K562 (cell line): ENCODE results near the gene SLC22A23. TPM values are rescaled to one million over a fixed set of nuclear protein-coding genes. Genes with fewer than 3 reads are reported as not detected.

Experiments used
- EHMT2 ChIP-seq: fragments of 450-650 bp; IDR thresholded peaks from 2 replicates; pipeline ENCODE4 v1.6.1; 2018; ENCODE audit warnings: antibody characterized with exemption
- ERF ChIP-seq: fragments of 450-650 bp; formaldehyde crosslinking; IDR thresholded peaks from 2 replicates; pipeline ENCODE4 v1.4.0; 2020; ENCODE audit warnings: mild to moderate bottlenecking, mixed read lengths
- FOXM1 ChIP-seq, 2 experiments: fragments of 450-650 bp in 1 of 2; sonication (generic) in 1 of 2; formaldehyde crosslinking in 1 of 2; IDR thresholded peaks; 2 replicates each; pipeline versions ENCODE4 v1.6.1 to v1.9.0; 2017 to 2022; ENCODE audit warnings: low read depth in 2 of 2, mild to moderate bottlenecking in 2 of 2, missing genetic modification reagents in 1 of 2, moderate library complexity in 1 of 2
- IRF2 ChIP-seq: sonication (generic); formaldehyde crosslinking; IDR thresholded peaks from 2 replicates; pipeline ENCODE4 v1.8.1; 2022; ENCODE audit warnings: mild to moderate bottlenecking, missing genetic modification reagents
- MBD2 ChIP-seq: sonication (generic); IDR thresholded peaks from 2 replicates; pipeline ENCODE4 v1.6.1; 2016; ENCODE audit warnings: low read depth, borderline replicate concordance
- MTF1 ChIP-seq: fragments of 250-450 bp; sonication (Bioruptor Pico); IDR thresholded peaks from 2 replicates; pipeline ENCODE4 v1.9.0; 2021; ENCODE audit warnings: moderate library complexity, mild to moderate bottlenecking, inconsistent platforms, borderline replicate concordance
- NFATC3 ChIP-seq: fragments of 450-650 bp; IDR thresholded peaks from 2 replicates; pipeline ENCODE4 v1.6.1; 2017; ENCODE audit warnings: mild to moderate bottlenecking
- NFIX ChIP-seq: fragments of 250-450 bp; sonication (Bioruptor Pico); IDR thresholded peaks from 2 replicates; pipeline ENCODE4 v1.4.0; 2020; ENCODE audit warnings: low read depth, mild to moderate bottlenecking, moderate library complexity
- NFYB ChIP-seq: IDR thresholded peaks from 2 replicates; pipeline ENCODE4 v1.6.1; 2011; ENCODE audit warnings: mild to moderate bottlenecking, moderate library complexity; ENCODE audit not compliant: insufficient read length; ENCODE audit errors: extremely low read depth
- NR3C1 ChIP-seq: sonication (generic); formaldehyde crosslinking; IDR thresholded peaks from 2 replicates; pipeline ENCODE4 v1.8.1; 2022; ENCODE audit warnings: missing genetic modification reagents
- NR4A1 ChIP-seq, 2 experiments: fragments of 250-450 bp in 1 of 2; fragments of 450-650 bp in 1 of 2; sonication (Bioruptor Pico) in 1 of 2; IDR thresholded peaks; 2 replicates each; pipeline versions ENCODE4 v1.4.0 to v1.6.1; 2016 to 2020; ENCODE audit warnings: mild to moderate bottlenecking in 2 of 2, missing compliant biosample characterization in 1 of 2, missing genetic modification characterization in 1 of 2, moderate library complexity in 1 of 2
- OTX1 ChIP-seq: fragments of 450-650 bp; formaldehyde crosslinking; IDR thresholded peaks from 2 replicates; pipeline ENCODE4 v1.4.0; 2022; ENCODE audit warnings: mild to moderate bottlenecking
- THRAP3 ChIP-seq: fragments of 450-650 bp; IDR thresholded peaks from 2 replicates; pipeline ENCODE4 v1.6.1; 2016; ENCODE audit warnings: mild to moderate bottlenecking, inconsistent platforms, borderline replicate concordance
- ZFP30 ChIP-seq: fragments of 250-450 bp; sonication (Bioruptor Pico); IDR thresholded peaks from 2 replicates; pipeline ENCODE4 v1.8.0; 2022; ENCODE audit warnings: moderate library complexity, mild to moderate bottlenecking, inconsistent platforms, borderline replicate concordance
- ZNF224 ChIP-seq: sonication (generic); formaldehyde crosslinking; IDR thresholded peaks from 2 replicates; pipeline ENCODE4 v1.8.0; 2022; ENCODE audit warnings: mild to moderate bottlenecking, missing genetic modification reagents
- ZNF75A ChIP-seq: fragments of 450-650 bp; formaldehyde crosslinking; IDR thresholded peaks from 2 replicates; pipeline ENCODE4 v1.4.0; 2020; ENCODE audit warnings: mild to moderate bottlenecking
- polyA plus RNA-seq, 8 experiments: library from polyadenylated mRNA; depleted of rRNA in 4 of 8; stranded (reverse) in 5 of 8; unstranded in 3 of 8; fragments of >200 nt; fragmentation: Nextera tagmentation in 2 of 8; fragmentation: Illumina TruSeq in 1 of 8; extraction: Ambion mirVana in 2 of 8; extraction: Trizol in 1 of 8; gene quantifications; 2 replicates each; pipeline versions ENCODE4 v1.2.1 to v1.2.3, GENCODE V29; 2011 to 2014; ENCODE audit warnings: inconsistent platforms in 1 of 8, missing spikeins in 1 of 8
- total RNA-seq, 7 experiments: library from RNA; depleted of rRNA in 6 of 7; stranded (reverse); fragments of >200 nt in 6 of 7; fragmentation: Illumina TruSeq in 2 of 7; extraction: Trizol in 2 of 7; gene quantifications; 2 replicates each; pipeline versions ENCODE4 v1.2.1 to v1.2.3, GENCODE V29; 2011 to 2021; ENCODE audit warnings: low replicate concordance in 1 of 7
- TF ChIP-seq, protein P1 (sequence below): fragments of 200-600 bp; sonication (generic); IDR thresholded peaks from one replicate; pipeline ENCODE4 v1.6.1; 2012; ENCODE audit warnings: mild to moderate bottlenecking, low read depth, low read length, inconsistent platforms

The SLC22A23 gene
- total and polyA plus RNA-seq, 9 of the 15 experiments (the other 6 are each of a cell fraction or from before 2014, with no cell fraction given) = 0.30 to 8.7 (median 2.5) TPM

DNA sequence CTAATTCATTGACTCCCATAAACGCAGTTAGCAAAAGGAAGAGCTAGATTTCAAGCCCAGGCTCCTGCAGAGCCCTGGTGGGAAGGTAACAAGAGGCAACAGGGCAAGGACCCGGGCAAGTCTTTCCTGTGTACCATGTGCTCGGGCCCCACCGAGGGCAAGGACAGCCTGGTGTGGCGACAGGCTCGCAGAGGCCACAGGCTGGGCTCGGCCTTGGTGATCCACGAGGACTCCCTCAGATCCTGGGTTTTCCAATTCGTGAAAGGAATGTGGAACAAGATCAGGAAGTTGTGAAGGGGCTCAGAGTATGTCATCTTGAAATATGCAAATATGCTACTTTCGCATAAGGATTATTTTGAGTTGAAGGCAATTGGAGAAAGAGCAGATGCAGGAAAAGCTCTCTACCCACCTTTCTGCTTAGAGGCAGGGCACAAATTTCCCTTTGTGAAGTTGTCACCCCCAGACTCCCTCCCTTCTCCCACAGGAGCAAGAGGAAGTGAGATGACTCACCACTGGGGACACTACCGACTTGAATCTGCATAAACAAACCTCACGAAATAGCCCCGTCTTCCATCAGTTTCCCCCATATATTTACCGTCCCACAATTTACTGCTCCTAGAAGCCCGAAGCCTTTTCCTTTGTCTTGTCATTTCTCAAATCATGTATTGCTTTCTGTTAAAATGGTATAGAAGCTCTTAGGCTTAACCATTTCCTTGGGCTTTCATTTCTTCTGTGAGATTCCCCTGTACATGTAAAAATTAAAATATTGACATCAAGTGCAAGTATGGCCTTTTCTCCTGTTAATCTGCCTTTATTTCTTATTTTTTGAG, 119.1 kb downstream of the SLC22A23 start (continued):
- TF ChIP-seq ZNF224 (CRISPR knock-in tag) (no peak), NFATC3 (no peak), NR4A1 (CRISPR knock-in tag; IDR thresholded peaks at IDR 0.05) (no peak), NR4A1 (tag; IDR thresholded peaks at IDR 0.05) (peak; percentile 63), ZNF75A (CRISPR knock-in tag) (no peak), EHMT2 (no peak), FOXM1 (IDR thresholded peaks at IDR 0.05; ENCODE audit: low read depth) (no peak), FOXM1 (CRISPR knock-in tag; IDR thresholded peaks at IDR 0.05; ENCODE audit: low read depth) (no peak), IRF2 (no peak), OTX1 (CRISPR knock-in tag) (no peak), THRAP3 (no peak), ZFP30 (no peak), NR3C1 (CRISPR knock-in tag) (no peak), ERF (CRISPR knock-in tag) (no peak), NFIX (no peak), MTF1 (CRISPR knock-in tag) (no peak), NFYB (no peak), MBD2 (no peak)
- TF ChIP-seq, protein P1, sequence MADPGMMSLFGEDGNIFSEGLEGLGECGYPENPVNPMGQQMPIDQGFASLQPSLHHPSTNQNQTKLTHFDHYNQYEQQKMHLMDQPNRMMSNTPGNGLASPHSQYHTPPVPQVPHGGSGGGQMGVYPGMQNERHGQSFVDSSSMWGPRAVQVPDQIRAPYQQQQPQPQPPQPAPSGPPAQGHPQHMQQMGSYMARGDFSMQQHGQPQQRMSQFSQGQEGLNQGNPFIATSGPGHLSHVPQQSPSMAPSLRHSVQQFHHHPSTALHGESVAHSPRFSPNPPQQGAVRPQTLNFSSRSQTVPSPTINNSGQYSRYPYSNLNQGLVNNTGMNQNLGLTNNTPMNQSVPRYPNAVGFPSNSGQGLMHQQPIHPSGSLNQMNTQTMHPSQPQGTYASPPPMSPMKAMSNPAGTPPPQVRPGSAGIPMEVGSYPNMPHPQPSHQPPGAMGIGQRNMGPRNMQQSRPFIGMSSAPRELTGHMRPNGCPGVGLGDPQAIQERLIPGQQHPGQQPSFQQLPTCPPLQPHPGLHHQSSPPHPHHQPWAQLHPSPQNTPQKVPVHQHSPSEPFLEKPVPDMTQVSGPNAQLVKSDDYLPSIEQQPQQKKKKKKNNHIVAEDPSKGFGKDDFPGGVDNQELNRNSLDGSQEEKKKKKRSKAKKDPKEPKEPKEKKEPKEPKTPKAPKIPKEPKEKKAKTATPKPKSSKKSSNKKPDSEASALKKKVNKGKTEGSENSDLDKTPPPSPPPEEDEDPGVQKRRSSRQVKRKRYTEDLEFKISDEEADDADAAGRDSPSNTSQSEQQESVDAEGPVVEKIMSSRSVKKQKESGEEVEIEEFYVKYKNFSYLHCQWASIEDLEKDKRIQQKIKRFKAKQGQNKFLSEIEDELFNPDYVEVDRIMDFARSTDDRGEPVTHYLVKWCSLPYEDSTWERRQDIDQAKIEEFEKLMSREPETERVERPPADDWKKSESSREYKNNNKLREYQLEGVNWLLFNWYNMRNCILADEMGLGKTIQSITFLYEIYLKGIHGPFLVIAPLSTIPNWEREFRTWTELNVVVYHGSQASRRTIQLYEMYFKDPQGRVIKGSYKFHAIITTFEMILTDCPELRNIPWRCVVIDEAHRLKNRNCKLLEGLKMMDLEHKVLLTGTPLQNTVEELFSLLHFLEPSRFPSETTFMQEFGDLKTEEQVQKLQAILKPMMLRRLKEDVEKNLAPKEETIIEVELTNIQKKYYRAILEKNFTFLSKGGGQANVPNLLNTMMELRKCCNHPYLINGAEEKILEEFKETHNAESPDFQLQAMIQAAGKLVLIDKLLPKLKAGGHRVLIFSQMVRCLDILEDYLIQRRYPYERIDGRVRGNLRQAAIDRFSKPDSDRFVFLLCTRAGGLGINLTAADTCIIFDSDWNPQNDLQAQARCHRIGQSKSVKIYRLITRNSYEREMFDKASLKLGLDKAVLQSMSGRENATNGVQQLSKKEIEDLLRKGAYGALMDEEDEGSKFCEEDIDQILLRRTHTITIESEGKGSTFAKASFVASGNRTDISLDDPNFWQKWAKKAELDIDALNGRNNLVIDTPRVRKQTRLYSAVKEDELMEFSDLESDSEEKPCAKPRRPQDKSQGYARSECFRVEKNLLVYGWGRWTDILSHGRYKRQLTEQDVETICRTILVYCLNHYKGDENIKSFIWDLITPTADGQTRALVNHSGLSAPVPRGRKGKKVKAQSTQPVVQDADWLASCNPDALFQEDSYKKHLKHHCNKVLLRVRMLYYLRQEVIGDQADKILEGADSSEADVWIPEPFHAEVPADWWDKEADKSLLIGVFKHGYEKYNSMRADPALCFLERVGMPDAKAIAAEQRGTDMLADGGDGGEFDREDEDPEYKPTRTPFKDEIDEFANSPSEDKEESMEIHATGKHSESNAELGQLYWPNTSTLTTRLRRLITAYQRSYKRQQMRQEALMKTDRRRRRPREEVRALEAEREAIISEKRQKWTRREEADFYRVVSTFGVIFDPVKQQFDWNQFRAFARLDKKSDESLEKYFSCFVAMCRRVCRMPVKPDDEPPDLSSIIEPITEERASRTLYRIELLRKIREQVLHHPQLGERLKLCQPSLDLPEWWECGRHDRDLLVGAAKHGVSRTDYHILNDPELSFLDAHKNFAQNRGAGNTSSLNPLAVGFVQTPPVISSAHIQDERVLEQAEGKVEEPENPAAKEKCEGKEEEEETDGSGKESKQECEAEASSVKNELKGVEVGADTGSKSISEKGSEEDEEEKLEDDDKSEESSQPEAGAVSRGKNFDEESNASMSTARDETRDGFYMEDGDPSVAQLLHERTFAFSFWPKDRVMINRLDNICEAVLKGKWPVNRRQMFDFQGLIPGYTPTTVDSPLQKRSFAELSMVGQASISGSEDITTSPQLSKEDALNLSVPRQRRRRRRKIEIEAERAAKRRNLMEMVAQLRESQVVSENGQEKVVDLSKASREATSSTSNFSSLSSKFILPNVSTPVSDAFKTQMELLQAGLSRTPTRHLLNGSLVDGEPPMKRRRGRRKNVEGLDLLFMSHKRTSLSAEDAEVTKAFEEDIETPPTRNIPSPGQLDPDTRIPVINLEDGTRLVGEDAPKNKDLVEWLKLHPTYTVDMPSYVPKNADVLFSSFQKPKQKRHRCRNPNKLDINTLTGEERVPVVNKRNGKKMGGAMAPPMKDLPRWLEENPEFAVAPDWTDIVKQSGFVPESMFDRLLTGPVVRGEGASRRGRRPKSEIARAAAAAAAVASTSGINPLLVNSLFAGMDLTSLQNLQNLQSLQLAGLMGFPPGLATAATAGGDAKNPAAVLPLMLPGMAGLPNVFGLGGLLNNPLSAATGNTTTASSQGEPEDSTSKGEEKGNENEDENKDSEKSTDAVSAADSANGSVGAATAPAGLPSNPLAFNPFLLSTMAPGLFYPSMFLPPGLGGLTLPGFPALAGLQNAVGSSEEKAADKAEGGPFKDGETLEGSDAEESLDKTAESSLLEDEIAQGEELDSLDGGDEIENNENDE = no peak
